ENCODE results near the gene LSMEM2.
"Not testable (repeated sequence)": the region's sequence is repeated elsewhere in the genome, so short reads cannot be mapped to it uniquely, and the experiment has no call there.

The LSMEM2 gene

DNA sequence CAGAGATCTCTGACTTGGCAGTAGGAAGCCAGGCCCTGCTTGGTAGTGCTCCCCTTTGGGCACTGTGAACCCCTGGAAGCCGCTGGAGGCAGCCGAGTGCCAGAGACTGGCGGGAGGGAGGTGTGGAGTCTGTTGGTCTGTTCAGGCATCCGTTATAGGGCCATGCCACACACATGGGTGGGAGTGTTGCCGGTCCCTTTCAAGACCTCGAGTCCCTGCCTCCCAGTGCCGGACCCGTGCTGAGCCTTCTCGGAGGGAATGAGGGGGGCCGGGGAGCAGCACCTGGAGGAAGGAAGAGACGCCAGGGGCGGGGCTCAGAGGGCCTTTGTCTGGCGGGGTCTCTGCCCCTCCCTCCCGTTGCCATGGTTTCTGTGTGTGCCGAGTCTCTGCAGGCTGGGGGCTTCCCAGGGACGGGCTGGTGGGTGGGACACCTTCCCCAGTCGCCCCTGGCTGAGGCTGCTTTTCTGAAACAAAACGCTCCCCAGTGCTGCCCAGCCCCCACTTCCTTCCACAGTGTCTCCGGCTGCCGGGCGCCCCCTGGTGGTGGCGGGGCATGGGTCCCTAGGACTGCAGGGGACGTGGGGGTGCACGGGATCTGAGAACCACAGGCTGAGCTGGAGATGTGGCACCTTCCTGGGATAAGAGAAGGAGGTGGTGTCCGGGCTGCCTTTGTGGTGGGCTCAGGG is 32.9 kb upstream of the LSMEM2 start:
- DNase-seq: peak; percentile 86 to 97 (median 92)

DNA sequence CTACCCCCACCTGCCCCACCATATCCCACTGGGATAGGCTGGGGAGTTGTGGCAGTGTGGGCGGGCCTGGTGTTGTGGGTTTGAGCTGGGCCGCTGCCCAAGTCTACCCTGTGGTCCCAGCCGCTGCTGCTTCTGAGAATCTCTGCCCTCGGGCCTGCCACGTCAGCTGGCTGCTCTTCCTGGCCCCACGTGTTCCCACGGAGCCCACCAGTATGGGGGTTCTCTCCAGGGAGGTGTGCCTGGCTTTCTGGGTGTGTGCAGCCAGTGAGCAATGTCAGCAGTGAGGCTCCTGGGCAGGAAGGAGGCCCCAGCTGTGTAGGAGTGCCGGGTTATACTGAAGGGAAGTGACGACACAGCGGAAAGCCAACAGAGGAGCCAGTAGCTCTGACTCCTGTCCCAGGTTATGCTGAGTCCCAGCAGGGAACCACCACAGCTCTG is 32.4 kb upstream of the LSMEM2 start:
- peak; percentile 32 to 91 (median 75) for DNase-seq

DNA sequence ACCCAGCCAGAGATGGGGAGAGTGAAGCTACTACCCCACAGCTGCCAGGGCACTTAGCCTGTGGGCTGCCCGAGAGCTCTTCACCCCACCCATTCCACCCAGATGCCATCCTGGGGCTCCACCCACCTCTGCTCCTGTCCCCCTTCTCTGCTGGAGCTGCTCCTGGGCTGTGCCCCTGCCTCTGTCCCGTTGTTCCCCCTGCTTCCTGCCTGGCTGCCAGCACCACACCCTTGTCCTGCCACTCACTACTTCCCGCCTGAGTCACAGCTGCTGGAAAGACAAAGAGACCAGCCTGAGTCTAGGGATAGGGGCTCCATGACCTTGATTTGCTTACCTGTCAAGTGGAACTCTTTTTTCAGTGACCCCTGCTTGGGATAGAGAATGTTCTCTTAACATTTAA is 30.5 kb upstream of the LSMEM2 start:
- DNase-seq: no peak

DNA sequence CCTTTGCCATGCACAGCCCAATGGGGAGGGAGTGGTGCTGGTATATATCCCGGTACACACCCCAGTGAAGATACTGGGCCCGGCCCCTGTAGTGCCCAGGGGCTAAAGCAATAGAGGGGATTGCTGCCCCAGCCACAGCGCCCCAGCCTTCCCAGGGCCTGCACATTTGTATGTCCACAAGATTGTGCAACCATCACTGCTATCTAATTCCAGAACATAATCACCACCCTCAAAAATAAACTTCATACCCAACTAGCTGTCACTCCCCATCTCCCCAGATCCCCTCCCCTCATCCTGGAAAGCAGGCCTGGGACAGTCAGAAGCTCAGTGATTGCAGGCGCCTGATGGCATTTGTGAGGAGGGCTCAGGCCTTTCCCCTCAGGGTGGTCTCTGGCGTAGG is 29.4 kb upstream of the LSMEM2 start:
- DNase-seq: no peak

DNA sequence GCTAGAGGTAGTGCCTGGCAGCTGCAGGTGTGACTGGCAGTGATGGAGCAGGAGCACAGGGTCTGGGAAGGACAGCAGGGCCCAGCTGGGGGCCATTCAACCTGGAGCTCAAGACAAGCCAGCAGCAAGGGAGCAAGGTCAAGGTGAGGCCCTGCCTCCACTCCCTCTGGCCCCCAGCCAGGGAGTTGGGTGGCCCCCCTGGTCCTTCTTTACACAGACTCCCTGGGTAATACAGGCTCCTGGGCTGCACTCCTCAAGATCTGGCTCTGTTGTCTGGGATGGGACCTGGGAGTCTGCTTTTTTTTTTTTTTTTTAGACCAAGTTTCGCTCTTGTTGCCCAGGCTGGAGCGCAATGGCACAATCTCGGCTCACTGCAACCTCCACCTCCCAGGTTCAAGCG is 28.4 kb upstream of the LSMEM2 start:
- DNase-seq: no peak

DNA sequence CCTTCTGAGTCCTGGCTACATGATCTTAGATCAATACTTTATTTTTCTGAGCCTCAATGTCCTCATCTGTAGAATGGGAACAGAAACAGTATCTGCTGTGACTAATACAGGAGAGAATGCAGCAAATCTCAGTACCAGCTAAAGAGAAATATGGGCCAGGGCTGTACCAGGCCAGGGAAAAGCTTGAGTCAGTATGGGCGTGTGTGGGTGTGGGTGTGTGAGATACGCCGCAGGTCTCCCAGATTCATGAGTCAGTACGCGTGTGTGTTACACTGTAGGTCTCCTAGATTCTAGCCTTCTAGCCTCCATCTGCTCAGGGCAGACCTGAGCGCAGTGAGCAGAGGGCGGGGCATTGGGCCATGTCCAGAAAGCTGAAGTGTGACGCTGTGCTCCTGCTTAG is 27.7 kb upstream of the LSMEM2 start:
- peak in 1 of 5 experiments; percentile 52 for DNase-seq

DNA sequence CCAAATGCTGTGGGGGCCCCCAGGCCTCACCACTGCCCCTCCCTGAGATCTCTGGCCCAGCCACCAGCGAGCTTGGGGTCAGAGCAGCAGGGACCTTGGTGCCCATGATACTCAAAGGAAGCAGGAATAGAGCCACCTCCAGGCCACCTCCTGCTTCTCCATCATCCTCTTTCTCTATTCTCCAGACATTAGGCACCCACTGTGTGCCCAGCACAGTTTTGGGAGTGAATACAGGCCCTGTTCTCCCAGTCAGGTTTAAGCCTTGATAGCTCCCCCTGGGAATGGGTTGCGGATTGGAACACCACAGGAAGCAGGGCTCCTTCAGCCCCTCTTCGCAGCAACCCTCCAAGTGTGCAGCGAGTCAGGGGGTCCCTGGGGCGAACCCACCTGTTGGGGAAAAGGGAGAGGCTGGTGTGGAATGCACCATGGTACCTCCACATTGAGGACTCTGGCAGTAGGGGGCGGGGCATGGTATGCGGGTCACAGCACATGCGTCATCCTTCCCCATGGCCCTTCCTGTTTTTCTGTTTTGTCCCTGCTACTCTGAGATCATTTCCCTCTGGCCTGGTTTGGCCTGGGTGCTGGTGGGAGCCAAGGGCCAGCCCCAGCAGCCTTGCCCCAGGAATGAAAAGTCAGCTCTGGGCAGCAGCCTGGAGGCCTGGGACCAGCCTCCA is 24.2 kb upstream of the LSMEM2 start:
- DNase-seq: no peak

DNA sequence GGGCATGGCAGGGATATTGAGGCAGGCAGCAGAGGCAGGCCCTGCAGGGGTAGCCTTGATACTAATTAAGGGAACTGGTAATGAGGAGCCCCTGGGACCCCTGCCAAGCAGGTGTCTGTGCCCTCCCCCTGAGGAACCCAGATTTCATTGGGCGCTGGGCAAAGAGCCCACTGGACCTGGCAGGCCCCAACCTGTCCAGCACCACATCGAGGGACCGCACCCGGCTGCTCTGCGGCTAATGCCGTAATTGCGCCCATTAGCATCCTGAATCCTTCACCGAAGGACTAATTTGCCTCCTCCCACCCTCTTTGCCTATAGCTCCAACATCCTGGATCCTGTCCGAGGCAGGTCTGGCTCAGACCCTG is 23.7 kb upstream of the LSMEM2 start:
- DNase-seq: no peak

DNA sequence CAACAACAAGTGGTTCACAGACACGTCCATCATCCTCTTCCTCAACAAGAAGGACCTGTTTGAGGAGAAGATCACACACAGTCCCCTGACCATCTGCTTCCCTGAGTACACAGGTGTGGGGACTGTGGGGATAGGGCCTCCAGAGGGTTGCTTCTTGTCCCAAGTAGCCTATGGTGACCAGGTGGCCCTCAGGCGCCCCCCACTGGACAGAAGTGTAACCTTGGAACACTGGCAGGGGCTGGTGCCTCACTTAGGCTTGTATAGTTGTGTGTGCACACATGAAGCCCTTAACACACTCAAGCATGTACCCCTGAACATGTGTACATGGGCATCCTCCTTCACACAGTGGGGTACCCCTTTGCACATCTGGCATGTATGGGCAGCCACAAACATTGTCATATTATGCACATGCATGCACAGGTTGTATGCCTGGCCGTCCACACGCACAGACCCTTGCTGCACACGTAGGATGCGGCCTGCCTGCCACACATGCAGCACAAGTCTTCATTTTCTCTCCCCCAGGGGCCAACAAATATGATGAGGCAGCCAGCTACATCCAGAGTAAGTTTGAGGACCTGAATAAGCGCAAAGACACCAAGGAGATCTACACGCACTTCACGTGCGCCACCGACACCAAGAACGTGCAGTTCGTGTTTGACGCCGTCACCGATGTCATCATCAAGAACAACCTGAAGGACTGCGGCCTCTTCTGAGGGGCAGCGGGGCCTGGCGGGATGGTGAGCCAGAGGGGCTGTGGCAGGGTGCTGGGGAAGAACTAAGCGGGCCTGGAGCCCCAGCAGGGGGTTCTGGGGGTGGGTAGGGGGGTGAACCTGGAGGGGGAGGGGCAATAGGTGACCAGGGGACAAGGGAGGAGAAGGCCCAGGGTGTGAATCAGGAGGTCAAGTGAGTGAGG is 21.7 kb upstream of the LSMEM2 start:
- DNase-seq: no peak

DNA sequence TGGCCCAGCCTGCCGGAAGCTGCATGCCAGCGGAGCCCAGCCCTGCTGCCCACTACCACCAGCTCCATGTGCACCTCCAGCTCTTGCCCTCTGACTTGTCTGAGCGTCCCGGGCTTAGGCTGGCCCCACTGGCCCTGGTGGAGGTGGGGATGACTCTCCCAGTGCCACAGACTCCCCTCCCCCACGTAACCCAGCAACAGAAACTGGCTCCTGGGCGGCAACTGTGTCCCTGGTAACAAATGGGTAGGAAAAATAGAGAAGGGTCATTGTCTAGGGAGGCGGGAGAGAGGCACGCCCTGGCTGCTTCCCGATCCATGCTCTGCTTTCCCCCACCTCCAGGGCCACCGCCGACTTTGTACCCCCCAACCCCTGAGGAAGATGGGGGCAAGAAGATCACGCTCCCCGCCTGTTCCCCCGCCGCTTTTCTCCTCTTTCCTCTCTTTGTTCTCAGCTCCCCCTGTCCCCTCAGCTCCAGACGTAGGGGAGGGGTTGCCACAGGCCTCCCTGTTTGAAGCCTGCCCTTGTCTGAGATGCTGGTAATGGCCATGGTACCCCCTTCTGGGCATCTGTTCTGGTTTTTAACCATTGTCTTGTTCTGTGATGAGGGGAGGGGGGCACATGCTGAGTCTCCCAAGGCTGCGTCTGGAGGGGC is 20.7 kb upstream of the LSMEM2 start:
- no peak for DNase-seq

DNA sequence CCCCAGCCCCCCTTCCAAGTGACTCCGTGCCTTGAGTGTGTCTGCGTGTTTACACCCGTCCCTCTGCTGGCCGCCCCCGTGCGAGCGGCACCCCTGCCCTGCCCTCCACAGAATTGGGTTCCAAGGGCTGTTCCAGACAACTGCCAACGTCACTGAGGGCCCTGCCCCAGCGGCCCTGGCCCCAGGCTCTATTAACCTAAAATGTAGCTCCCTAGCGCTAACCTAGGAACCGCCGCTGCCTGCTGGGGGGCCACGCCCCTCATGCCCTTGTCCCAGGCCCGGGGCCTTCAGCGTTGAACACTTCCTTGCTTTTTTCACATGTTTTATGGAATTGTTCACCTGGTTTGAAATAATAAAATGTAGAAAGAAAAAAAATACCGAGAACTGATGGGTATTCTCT is 19.9 kb upstream of the LSMEM2 start:
- no peak for DNase-seq

DNA sequence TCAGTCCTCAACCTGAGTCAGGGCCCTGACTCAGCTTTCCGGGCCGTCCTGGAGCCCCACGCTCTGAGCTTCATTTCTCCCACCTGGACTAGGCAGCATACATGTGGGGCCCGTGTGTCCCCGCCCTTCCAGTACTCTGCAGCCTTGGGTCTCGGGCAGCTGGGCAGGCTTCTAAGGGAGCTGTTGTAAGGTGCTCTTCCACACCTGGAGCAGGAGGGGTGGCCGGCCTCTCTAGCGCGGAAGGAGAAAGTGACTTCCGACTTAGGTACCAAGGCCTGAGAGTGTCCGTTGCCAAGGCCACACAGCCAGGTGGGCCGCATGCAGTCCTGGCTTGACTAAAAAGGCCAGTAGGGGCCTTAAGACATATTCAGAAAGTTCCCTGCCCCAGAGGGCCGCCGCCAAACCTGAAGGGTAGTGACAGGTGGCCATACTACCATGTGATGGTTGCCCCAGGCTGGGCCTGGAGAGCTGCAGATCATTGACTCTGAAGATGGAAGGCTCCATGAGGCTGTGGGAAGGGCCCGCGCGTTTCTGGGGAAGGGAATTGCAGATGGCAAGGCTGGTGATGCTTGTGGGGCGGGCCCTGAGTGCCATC is 19.4 kb upstream of the LSMEM2 start:
- no peak for DNase-seq

DNA sequence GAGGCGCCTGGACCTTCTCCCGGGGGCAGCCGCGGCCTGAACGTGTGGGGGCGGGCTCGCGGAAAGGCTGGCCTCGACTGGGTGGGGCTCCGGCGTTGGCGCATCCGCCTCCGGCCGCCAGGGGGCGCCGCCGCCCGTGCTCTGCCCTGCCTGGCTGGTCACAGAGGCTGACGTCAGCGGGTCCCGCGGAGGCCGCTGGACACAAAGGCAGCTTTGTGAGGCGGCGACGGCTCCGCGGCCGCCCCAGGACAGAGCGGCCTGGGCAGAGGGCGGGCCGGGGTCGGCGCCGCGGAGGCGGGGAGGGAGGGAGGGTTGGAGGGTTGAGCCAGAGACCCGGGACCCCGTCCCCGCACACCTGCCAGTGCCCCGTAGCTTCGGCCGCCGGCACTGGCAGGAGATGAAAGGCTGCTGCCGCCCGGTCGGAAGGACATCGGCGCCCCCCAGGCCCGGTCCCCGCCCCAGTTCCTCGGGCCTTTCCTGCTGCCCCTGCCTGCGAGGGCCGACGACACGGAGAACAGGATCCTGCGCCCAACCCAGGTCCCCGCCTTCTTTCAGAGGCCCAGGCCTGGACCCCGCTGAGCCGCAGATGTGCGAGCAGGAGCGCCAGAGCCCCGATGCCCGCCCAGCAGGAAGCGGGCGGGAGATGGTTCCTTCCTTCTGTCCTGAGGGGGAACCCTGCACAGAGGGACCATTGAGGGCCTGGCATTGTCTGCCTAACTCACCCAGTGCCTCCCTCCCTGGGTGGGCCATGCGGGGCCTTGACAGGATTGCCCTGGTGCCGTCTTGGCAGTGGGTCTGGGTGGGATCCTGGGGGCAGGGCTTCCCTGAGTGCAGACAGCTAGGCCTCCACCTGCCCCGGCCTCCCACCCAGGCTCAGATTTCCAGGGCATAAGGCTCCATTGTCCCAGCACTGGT is 18.6 kb upstream of the LSMEM2 start:
- peak; percentile 59 to 83 (median 72) for DNase-seq

DNA sequence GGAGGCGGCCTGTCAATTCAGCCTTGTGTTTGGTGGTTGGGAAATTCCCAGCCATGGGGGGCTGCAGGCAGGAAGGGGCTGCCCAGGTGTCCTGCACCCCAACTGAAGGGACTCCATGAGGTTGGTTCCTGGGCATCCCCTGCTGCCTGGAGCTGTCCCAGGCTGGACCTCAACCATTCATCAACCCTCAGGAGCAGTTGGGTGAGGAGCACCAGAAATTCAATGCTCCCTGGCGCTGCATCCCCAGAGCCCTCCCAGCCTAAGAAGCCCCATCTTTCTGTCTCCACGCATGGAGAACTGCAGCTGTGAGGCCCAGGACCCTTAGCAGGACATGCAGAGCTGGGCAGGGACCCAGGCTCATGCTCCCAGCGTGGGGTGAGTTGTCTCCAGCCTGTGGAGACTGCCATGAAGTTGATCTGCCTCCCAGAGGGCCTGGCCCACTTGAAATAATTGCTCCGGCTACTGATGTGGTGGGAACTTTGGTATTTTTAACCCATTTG is 17.9 kb upstream of the LSMEM2 start:
- DNase-seq: no peak

DNA sequence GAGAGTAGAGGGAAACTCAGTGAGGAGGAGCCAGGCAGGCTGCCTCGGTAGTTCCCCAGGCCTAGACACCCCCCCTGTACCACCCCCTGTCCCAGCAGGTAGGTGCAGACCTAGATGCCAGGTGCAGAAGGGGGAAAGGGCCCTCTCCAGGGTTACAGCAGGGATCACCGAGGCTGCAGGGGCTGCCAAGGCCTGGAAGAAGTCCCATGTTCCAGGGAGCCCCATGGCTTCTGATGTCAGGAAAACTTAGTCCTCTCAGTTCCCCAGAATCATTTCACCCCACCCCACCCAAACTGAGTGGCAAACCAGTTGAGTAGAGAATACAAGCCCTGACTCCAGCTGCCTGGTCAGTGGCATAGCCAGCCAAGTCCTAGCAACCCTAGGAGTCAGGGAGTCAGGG is 17.4 kb upstream of the LSMEM2 start:
- DNase-seq: no peak

DNA sequence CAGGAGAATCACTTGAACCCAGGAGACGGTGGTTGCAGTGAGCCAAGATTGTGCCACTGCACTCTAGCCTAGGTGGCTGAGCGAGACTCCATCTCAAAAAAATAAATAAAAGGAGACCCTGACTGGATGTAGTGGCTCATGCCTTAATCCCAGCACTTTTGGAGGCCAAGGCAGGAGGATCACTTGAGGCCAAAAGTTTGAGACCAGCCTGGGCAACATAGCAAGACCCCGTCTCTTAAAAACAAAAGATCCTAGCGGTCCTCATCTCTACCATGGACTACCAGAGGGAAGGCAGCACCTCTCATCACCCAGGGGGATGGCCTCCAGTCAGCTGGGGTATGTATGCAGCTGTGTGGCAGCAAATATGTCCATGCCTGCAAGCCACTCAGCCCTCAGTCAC is 16.7 kb upstream of the LSMEM2 start:
- not testable (repeated sequence) for DNase-seq

DNA sequence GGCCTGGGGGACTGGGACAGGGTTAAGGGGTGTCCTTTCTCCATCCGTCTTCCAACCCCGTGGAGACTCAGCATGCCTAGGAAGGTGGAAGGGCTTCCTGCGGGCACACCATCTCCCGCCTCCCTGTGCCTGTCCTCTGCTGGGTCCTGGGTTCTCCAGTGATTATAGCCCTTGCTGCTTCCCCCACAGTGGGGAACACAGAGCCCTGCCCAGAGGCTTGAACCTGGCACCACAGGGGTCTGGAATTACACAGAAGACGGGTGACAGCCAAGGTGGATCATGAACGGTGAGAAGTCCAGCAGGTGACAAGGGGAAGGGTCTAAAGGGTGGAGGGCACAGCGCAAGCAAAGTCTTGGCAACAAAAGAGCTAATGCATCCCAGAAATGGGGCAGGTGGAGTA is 16.1 kb upstream of the LSMEM2 start:
- DNase-seq: no peak

DNA sequence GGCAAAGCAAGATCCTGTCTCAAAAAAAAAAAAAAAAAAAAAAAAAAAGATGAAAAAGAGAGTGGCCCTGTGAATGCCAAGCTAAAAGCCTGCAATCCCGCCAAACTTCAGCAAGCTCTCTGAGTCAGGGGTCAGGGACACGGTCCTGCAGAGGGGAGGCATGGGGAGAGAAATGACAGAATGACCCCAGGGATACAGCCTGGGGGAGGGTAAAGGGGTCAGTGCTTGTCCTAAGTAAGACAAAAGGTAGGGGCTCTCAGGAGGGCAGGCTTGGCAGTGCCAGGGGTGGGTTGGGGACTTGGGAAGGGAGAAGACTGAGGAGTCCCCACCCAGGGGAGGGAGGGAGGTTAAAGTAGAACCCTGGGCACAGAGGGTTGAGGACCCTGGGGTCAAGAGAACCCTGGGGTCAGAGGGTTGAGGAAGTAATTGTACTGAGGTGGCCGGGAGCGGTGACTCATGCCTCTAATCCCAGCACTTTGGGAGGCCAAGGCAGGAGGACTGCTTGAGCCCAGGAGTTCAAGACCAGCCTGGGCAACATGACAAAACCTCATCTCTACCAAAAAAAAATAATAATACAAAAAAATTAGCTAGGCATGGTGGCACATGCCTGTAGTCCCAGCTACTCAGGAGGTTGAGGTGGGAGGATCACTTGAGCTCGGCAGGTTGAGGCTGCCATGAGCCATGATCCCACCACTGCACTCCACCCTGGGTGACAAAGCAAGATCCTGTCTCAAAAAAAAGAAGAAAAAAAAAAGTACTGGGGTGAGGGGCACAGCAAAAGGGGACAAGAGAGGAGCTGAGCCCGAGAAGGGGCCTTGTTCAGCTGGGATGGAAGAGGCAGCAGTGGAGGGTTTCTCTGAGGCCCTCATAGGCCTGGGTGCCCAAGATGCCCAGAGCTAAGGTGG is 15.2 kb upstream of the LSMEM2 start:
- DNase-seq: no peak

DNA sequence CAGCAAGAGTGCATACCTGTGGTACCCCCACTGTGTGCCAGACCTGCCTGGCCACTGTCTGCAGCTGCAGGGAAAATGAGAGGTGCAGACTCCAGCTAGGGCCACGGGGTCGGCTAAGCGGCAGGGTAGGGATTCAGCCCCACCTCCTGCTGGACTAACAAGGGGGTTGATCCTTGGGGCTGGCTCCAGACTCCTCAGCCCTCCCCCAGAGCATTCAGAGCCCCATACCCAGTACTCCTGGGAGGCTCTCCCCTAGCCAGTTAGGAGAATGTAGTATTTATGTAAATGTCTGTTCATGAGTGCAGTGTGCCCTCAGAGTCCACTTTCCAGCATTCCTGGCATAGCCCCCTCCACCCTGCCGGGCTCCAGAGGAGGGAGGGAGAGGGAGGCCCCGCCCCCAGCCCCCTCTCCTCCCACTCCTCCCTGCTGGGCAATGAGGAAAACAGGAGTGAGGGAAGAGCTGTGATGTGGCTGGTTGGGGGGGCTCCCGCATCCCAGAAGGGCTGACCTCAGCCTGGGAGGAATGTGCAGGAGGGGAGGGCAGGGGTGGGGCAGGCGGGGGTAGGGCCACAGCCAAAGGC is 14.4 kb upstream of the LSMEM2 start:
- DNase-seq: no peak

DNA sequence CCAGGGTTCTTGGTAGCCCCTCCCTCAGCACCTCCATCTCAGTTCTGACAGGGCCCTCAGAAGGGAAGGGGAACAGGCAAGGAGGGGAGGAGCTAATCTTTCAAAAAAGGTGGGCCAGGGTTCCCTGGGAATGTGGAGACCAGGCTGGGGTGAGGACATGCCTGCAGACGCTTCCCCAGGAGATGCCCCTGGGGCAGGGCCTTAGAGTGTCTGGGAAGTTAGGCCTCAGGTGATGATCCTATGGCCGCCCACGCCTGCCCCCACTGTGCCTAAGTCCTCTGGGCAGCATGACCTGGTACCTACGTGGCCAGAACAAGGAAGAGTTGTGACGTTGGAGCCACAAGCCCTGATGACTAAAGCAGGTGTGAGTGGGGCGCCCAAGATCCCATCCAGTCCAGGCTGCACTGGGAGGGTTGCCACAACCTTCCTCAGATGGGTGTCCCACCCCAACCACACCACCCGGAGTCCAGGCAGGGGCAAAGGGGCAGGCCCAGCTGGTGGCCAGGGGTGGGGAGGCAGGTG is 13.9 kb upstream of the LSMEM2 start:
- no peak for DNase-seq
